Measurements from ENCODE around the gene NDUFA8.

DNA sequence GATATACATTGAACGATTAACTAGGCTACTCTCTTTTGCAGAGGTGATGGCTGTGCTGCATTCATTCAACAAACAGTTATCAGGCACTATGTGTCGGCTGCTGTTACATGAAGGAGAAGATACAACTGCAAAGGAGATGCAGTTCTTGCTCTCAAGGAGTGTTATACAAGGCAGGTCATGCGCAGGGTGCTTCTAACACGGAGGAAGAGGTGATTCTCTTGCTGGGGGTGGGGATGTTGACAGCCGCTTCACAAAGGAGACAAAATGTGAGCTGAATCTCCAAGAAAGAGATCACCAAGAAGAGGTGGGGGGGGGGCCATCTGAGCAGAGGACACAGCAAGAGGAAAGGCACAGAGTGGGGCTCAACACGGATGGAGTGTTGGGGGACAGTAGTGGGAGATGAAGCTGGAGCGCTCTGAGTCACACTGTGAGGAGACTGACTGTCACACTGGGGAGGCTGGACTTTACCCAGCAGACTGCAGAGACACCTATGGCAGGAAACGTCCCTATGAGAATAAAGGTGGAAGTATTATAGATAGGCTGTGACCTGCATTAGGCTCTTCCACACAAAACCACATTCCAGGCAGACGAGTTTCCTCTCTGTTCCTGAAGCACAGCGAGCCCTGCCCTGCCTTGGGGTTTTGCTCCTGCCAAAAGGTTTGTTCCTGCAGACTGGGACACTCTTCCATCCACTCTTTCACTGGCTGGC is 20.9 kb downstream of the NDUFA8 start:
- TF ChIP-seq USF1 (CRISPR knock-in tag; IDR thresholded peaks at IDR 0.05) (no peak), MAX (CRISPR knock-in tag; IDR thresholded peaks at IDR 0.05) (no peak), SP1 (CRISPR knock-in tag; conservative IDR thresholded peaks at IDR 0.05) (no peak), CTCF (IDR thresholded peaks at IDR 0.05) (no peak), SMAD4 (CRISPR knock-in tag; IDR thresholded peaks at IDR 0.05) (no peak), ZBTB21 (CRISPR knock-in tag; IDR thresholded peaks at IDR 0.05; ENCODE audit: borderline replicate concordance) (no peak), MXD4 (CRISPR knock-in tag; IDR thresholded peaks at IDR 0.05; ENCODE audit: borderline replicate concordance) (no peak), MLX (CRISPR knock-in tag; IDR thresholded peaks at IDR 0.05) (no peak), FOXP1 (CRISPR knock-in tag; IDR thresholded peaks at IDR 0.05; ENCODE audit: borderline replicate concordance) (no peak)

All from WTC11 (cell line).